Bone marrow (tissue), 2 donors: ENCODE data around the gene PPP1R9A.

Experiments
- DNase-seq, 2 donors: peaks; one replicate each; lab custom pipeline; 2025; lab: John Stamatoyannopoulos, UW

Gene PPP1R9A

GRCh38 chr7:95263785-95264362 is 356.5 kb downstream of the PPP1R9A start:
- DNase-seq = no peak

GRCh38 chr7:95264363-95264891 is 357.0 kb downstream of the PPP1R9A start:
- no peak for DNase-seq

GRCh38 chr7:95265634-95266033 is 358.2 kb downstream of the PPP1R9A start:
- no peak for DNase-seq

- no peak for DNase-seq
Measured at GRCh38 chr7:95267754-95268153, 360.4 kb downstream of the PPP1R9A start.

- no peak for DNase-seq
Measured at GRCh38 chr7:95269640-95270039, 362.2 kb downstream of the PPP1R9A start.

- DNase-seq = no peak
Measured at GRCh38 chr7:95276114-95276513, 368.7 kb downstream of the PPP1R9A start.

- no peak for DNase-seq
Measured at GRCh38 chr7:95279417-95279816, 372.0 kb downstream of the PPP1R9A start.

GRCh38 chr7:95286096-95286495 is 378.7 kb downstream of the PPP1R9A start:
- no peak for DNase-seq

- no peak for DNase-seq
Measured at GRCh38 chr7:95290166-95290830, 382.9 kb downstream of the PPP1R9A start.

GRCh38 chr7:95295397-95295796 is 388.0 kb downstream of the PPP1R9A start:
- DNase-seq = no peak

- DNase-seq = no peak
Measured at GRCh38 chr7:95296456-95296855, 389.1 kb downstream of the PPP1R9A start.

- no peak for DNase-seq
Measured at GRCh38 chr7:95297041-95297440, 389.6 kb downstream of the PPP1R9A start.

- no peak for DNase-seq
Measured at GRCh38 chr7:95298091-95298490, 390.7 kb downstream of the PPP1R9A start.

GRCh38 chr7:95303013-95303905 is 395.9 kb downstream of the PPP1R9A start:
- no peak for DNase-seq

- no peak for DNase-seq
Measured at GRCh38 chr7:95304990-95305389, 397.6 kb downstream of the PPP1R9A start.

- DNase-seq = no peak
Measured at GRCh38 chr7:95309951-95310350, 402.6 kb downstream of the PPP1R9A start.

- DNase-seq = no peak
Measured at GRCh38 chr7:95311389-95311788, 404.0 kb downstream of the PPP1R9A start.

- DNase-seq = no peak
Measured at GRCh38 chr7:95312561-95312960, 405.2 kb downstream of the PPP1R9A start.

- DNase-seq = no peak
Measured at GRCh38 chr7:95316588-95316987, 409.2 kb downstream of the PPP1R9A start.

- DNase-seq = no peak
Measured at GRCh38 chr7:95317546-95317945, 410.2 kb downstream of the PPP1R9A start.

- no peak for DNase-seq
Measured at GRCh38 chr7:95317966-95318365, 410.6 kb downstream of the PPP1R9A start.

GRCh38 chr7:95318501-95319100 is 411.2 kb downstream of the PPP1R9A start:
- no peak for DNase-seq
